Right atrium auricular region (tissue), 2 donors: ENCODE data around the gene TRMO. TPM values are rescaled to one million over a fixed set of nuclear protein-coding genes. Genes with fewer than 3 reads are reported as not detected.

Source experiments
- DNase-seq: peaks from one replicate; pipeline ENCODE4 v3.0.0-alpha.2; 2019; ENCODE audit warnings: low spot score
- H3K27ac ChIP-seq, 2 donors: fragments of 200-600 bp; sonication (generic); 1 replicate in 1 of 2; 2 replicates in 1 of 2; pipeline ENCODE4 v1.5.1; 2016 to 2019
- H3K27me3 ChIP-seq, 2 donors: fragments of 200-600 bp; sonication (generic); one replicate each; pipeline versions ENCODE4 v1.5.1 to v1.6.0; 2017 to 2019
- H3K36me3 ChIP-seq: fragments of 200-600 bp; sonication (generic); one replicate; pipeline ENCODE4 v1.5.1; 2016
- H3K4me1 ChIP-seq, 2 donors: fragments of 200-600 bp; sonication (generic); one replicate each; pipeline versions ENCODE4 v1.5.1 to v1.6.0; 2017 to 2019
- H3K4me3 ChIP-seq, 2 donors: fragments of 200-600 bp; sonication (generic); 1 replicate in 1 of 2; 2 replicates in 1 of 2; pipeline ENCODE4 v1.5.1; 2017 to 2019; ENCODE audit warnings: mild to moderate bottlenecking in 1 of 2, moderate library complexity in 1 of 2
- H3K9me3 ChIP-seq, 2 donors: fragments of 200-600 bp; sonication (generic); one replicate each; pipeline ENCODE4 v1.5.1; 2019
- CTCF ChIP-seq, 2 donors: fragments of 200-600 bp; sonication (generic); IDR thresholded peaks; one replicate each; pipeline ENCODE4 v1.5.1; 2019; ENCODE audit warnings: antibody characterized with exemption in 2 of 2
- total RNA-seq, 2 donors: library from RNA; depleted of rRNA; stranded (reverse); fragments of >200 nt; gene quantifications; one replicate each; pipeline ENCODE4 v1.1.0, GENCODE V29; 2016

Gene TRMO
- total RNA-seq, 2 donors from 2014 or later, result 13.9 to 14.5 TPM

GRCh38 chr9:97906236-97906831 lies 16.0 kb downstream of the TRMO start:
- H3K27me3 ChIP-seq, result no peaks in the 10 kb centered on the region
- DNase-seq, result no peak
- peaks cover 0 to 20% of the 10 kb centered on the region in 2 donors for H3K4me1 ChIP-seq
- no peak for TF ChIP-seq CTCF (IDR thresholded peaks at IDR 0.05)
- no peak overlapping the region for H3K4me3 ChIP-seq
- H3K36me3 ChIP-seq, result peaks cover 44% of the 10 kb centered on the region
- peak overlapping the region; percentile 7 to 40 for H3K27ac ChIP-seq
- H3K9me3 ChIP-seq, result no peaks in the 10 kb centered on the region

- TF ChIP-seq CTCF (IDR thresholded peaks at IDR 0.05), result no peak
- H3K9me3 ChIP-seq, result no peaks in the 10 kb centered on the region
- H3K27ac ChIP-seq, result no peak overlapping the region
- no peak for DNase-seq
- peaks cover 32% of the 10 kb centered on the region for H3K36me3 ChIP-seq
- no peaks in the 10 kb centered on the region for H3K27me3 ChIP-seq
- H3K4me3 ChIP-seq, result no peak overlapping the region
- peaks cover 0 to 20% of the 10 kb centered on the region in 2 donors for H3K4me1 ChIP-seq
Measured at GRCh38 chr9:97905228-97905627, 17.1 kb downstream of the TRMO start.

GRCh38 chr9:97904725-97905124 lies 17.6 kb downstream of the TRMO start:
- no peak for TF ChIP-seq CTCF (IDR thresholded peaks at IDR 0.05)
- H3K4me1 ChIP-seq, result peaks cover 0 to 20% of the 10 kb centered on the region in 2 donors
- no peak for DNase-seq
- no peaks in the 10 kb centered on the region for H3K9me3 ChIP-seq
- no peaks in the 10 kb centered on the region for H3K27me3 ChIP-seq
- peaks cover 27% of the 10 kb centered on the region for H3K36me3 ChIP-seq
- no peak overlapping the region for H3K27ac ChIP-seq
- H3K4me3 ChIP-seq, result no peak overlapping the region

- Histone ChIP-seq H3K4me1 (peaks cover 0 to 20% of the 10 kb centered on the region in 2 donors), H3K27me3 (no peaks in the 10 kb centered on the region), H3K36me3 (peaks cover 13% of the 10 kb centered on the region), H3K27ac (no peak overlapping the region), H3K9me3 (no peaks in the 10 kb centered on the region), H3K4me3 (no peak overlapping the region)
- TF ChIP-seq CTCF (IDR thresholded peaks at IDR 0.05), result no peak
- DNase-seq, result no peak
Measured at GRCh38 chr9:97903177-97903576, 19.1 kb downstream of the TRMO start.

GRCh38 chr9:97900738-97901565 lies 21.3 kb downstream of the TRMO start:
- no peak overlapping the region for H3K4me3 ChIP-seq
- peak; percentile 47 to 74 for TF ChIP-seq CTCF (IDR thresholded peaks at IDR 0.05)
- DNase-seq, result no peak
- peaks cover 0 to 3% of the 10 kb centered on the region in 2 donors for H3K4me1 ChIP-seq
- H3K36me3 ChIP-seq, result peaks cover 6% of the 10 kb centered on the region
- H3K27me3 ChIP-seq, result no peaks in the 10 kb centered on the region
- H3K9me3 ChIP-seq, result no peaks in the 10 kb centered on the region
- no peak overlapping the region for H3K27ac ChIP-seq
